ENCODE measurements around the gene GFER.
A peak's percentile ranks its signal among the peaks of the same experiment; 100 is the strongest.
"Not testable (repeated sequence)": the region's sequence is repeated elsewhere in the genome, so short reads cannot be mapped to it uniquely, and the experiment has no call there.

GFER gene

DNA sequence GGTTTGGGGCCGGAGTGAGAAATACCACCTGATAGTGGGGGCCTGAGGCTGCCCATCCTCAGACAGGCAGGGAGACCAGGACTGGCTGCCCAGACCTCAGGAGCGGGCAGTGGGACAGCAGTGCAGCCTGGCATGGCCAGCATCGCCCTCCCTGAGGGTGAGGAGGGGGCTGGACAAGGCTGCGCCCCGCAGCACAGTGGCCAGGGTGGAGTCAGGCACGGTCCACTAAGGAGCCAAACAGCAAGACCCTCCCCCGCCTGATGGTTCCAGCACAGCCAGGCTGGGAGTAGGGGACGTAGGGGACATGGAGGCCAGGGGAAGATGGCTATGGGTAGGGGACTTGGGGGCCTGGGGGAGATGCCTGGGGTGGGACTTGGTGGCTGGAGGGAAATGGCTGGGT is 22.3 kb downstream of the GFER start:
- no peak for DNase-seq

GRCh38 chr16:2007081-2007836 is 23.3 kb downstream of the GFER start:
- no peak for DNase-seq

DNA sequence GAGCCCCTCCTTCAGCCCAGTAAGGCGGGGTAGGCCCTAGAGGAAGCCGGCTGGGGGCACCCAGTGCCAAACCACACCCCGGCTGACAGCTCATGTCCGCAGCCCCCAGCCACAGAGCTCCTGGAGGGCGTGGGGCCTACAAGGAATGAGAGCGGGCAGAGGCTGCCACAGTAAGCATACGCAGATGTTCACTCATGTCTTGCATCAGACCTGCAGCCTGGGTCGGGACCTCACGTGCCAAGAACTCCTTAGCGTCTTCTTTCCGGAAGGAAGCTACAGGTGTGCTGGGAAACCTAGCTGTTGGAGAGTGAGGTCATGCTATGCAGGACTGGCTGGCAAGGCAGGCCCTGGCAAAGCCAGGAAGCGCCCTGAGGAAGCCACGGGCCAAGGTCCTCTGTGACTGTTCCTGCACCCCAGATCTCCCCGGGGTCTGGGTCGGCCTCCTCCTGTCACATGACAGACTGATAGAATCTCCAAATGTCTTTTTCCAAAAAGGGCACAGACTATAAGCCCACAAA is 24.1 kb downstream of the GFER start:
- DNase-seq, result no peak

DNA sequence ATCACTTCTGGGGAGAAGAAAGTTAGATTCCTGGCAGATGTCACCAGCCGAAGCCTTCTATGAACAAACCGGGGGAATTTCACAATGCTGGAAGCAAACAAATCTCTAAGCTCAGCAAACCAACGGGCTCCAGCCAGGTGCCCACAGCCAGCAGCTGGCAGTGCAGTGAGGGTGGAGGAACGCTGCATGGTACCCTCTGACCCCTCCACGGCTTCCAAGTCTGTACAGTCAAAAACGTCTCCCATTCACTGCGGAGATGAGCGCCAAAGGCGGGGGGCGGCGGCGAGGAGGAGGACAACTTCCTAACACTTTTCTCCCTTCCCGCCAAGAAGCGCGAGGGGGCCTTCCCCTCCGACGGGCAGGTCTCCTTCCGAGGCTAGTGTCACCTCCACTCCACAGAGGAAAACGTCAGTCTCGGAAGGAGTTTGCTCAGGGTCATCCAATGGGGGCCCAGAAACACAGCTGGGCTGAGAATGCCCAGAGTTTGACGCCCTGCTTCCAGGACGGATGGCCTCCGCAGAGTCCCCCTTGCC is 24.7 kb downstream of the GFER start:
- DNase-seq, result no peak

DNA sequence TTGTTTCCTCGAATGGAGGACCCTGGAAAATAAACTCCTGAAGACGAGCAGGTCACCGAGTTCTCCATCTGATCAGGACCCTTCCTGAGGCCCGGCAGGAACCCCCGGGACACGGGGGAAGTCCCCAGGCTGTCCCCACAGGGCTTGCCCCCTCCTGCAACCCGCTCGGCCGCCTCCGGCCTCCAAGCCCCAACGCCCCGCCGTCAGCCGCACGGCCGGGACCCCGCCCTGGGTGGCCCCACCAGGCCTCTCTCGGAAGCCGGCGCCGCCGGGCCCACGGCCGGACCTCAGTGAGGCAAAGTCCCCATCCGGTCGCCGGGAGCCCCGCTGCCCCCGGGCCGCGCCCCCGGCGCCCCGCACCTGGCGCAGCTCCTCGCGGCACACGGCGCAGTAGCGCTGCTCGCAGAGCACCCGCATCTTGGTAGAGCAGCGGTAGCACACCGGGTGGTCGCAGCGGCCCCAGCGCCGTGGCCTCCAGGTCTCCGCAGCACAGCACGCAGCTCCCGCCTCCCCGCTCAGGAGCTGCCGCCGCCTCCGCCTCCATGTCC is 25.2 kb downstream of the GFER start:
- no peak for DNase-seq

- peak; percentile 84 to 92 for DNase-seq
Measured at GRCh38 chr16:2009791-2010510, 26.0 kb downstream of the GFER start, which contains the start of gene ZNF598. Gene ZNF598 (minus strand): TSS chr16:2009821.

DNA sequence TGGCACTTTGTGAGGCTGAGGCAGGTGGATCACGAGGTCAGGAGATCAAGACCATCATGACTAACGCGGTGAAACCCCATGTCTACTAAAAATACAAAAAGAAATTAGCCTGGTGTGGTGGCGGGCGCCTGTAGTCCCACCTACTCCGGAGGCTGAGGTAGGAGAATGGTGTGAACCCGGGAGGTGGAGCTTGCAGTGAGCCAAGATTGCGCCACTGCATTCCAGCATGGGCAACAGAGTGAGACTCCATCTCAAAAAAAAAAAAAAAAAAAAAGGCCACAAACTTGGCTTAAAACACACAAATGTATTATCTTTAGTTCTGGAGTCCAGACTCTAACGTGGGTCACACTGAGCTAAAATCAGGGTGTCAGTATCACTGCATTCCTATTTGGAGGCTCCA is 27.7 kb downstream of the GFER start:
- not testable (repeated sequence) for DNase-seq

GRCh38 chr16:2013527-2013926 is 29.5 kb downstream of the GFER start:
- no peak for DNase-seq

- peak; percentile 79 to 93 for DNase-seq
Measured at GRCh38 chr16:2015117-2015946, 31.3 kb downstream of the GFER start.

DNA sequence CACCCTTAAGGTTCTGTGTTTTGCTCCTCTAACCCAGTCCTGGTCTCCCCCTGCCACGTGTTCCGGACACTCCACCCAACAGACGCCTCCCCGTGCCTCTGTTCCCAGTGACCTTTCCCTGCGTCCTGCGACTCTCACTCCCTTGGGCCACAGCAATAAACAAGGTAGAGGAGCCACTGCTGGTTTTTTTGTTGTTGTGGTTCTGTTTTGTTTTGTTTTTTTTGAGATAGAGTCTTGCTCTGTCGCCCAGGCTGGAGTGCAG is 31.9 kb downstream of the GFER start:
- DNase-seq, result no peak

GRCh38 chr16:2016407-2016922 is 32.5 kb downstream of the GFER start:
- DNase-seq, result no peak

DNA sequence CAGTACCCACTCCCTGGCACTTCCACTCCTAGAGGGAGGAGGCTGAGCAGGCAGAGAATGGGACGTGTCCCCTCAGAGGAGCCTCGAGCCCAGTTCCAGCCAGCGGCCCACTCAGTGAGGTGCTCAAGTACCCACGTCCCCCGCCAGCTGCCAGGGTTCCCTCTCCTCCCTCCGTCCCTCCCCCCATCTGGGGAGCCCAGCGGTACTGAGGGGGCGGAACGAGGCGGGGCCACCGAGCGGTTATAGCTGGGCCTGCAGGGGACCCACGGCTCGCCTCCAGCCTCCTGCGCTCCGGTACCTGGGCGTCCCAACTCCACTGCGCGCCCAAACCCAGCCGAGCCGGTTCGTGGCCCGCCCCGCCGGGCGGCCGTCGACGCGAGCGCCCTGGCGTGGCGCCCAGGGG is 35.5 kb downstream of the GFER start, which contains the start of gene NPW:
NPW (plus strand) TSS at position 268 of the 403 bp plus-strand sequence.
- DNase-seq, result no peak

- DNase-seq, result peak in 1 of 2 donors; percentile 4
Measured at GRCh38 chr16:2019921-2020831, 36.2 kb downstream of the GFER start.

DNA sequence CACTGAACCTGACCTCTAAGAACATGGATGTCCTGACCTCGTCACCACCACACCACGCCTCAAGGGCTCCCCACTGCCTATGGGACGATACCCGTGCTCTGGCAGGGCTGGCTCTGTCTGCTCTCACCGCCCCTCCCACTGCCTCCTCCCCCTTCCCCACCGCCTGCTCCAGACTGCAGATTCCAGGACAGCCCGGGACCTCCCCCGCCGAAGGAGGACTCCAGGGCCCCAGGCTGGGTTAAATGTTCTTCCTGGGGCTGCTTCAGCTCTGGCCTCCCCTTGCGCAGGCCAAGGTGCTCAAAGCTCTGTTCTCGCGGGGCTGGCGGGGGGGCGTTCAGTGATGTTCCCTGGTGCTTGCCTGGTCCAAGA is 38.7 kb downstream of the GFER start:
- peak in 1 of 2 donors; percentile 30 for DNase-seq

GRCh38 chr16:2023092-2024031 is 39.4 kb downstream of the GFER start:
- DNase-seq, result peak; percentile 92 to 93

- DNase-seq, result no peak
Measured at GRCh38 chr16:2024032-2024420, 40.0 kb downstream of the GFER start.

DNA sequence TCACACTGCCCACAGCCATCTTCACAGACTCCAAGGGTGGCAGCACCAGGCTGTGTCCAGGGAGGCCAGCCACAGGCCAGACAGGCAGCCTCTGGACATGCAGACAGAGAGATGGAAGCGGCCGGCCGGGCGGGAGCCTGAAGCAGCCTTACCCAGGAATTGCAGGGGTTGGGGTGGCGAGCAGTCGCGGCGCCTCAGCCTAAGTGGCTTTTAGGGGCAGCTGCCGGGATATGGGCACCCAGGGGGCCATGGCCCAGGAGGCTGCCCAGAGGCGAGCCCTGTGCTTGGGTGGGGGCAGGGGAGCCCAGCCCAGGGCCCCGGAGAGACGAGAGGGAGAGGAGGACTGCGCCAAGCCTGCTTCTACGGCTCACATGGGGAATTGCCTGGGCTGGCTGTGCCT is 41.3 kb downstream of the GFER start:
- no peak for DNase-seq

DNA sequence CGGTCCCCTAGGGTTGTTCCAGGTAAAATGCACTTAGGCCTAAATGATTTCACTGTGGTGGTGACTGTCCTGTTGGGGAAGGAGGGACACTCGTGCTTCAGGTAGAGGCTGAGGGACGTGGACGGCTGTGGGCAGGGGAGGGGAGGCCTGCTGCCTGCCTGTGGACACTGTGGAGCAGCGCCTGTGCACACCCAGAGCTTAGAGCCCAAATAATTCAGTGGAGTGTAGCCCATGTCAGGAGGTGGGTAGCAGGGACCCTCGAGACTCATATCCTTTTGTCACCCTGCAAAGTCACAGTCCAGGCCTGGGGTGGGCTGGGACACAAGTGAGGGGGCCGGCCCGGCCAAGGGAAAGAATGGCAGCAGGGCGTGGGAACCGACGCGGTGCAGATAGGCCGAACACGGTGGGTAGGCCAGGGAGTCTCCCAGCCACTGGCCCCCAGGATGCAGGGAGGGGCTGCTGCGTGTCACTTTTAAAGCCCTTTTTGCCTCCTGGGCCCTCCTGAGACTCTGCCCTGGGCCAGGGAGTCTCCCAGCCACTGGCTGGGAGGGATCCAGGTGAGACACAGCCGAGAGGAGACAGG is 42.0 kb downstream of the GFER start:
- DNase-seq, result no peak

GRCh38 chr16:2026461-2027023 is 42.5 kb downstream of the GFER start, which contains the start of gene NHERF2:
Gene NHERF2 (plus strand): TSS chr16:2026902. CDS start chr16:2027006, 104 bp downstream.
- no peak for DNase-seq
